ENCODE data around the gene LAMA2.
A peak's percentile ranks its signal among the peaks of the same experiment; 100 is the strongest.

The LAMA2 gene

GRCh38 chr6:129385117-129385516 is 502.2 kb downstream of the LAMA2 start:
- DNase-seq, result no peak

DNA sequence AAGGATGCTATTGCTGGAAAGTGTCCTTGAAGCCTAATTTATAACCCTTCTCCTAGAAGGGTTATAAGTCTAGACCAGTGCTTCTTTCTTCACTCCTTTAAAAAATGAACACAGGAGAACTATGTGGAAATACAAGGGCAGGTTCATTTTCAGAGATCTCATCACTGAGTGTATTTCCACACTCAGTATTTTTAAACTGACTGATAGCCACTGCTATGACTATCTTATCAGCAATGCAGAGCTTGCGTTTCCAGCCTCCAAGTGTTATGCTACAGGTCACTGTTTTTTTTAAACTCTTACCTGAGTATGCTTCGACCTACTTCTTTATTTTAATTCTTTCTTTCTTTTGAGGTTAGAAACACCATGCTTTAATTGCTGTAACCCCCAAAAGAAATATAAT is 508.0 kb downstream of the LAMA2 start:
- DNase-seq, result no peak

GRCh38 chr6:129393654-129394053 is 510.7 kb downstream of the LAMA2 start:
- no peak for DNase-seq

DNA sequence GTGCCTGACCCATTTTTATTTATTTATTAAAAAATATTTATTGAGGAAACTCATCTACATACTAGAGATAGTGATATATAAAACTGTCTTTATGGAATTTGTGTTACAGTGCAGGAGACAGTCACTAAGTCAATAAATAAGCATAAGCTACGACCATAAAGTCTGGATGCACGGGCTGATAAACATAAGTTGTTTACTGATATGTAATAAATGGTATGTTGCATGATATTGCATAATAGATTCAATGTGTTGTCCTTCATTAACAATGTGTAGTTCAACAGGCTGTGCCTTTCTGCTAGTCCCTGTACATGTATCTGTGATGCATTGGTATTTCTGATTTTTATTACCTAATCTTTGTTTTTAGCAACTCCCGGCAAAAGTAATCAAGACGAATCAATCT is 515.8 kb downstream of the LAMA2 start:
- no peak for DNase-seq

DNA sequence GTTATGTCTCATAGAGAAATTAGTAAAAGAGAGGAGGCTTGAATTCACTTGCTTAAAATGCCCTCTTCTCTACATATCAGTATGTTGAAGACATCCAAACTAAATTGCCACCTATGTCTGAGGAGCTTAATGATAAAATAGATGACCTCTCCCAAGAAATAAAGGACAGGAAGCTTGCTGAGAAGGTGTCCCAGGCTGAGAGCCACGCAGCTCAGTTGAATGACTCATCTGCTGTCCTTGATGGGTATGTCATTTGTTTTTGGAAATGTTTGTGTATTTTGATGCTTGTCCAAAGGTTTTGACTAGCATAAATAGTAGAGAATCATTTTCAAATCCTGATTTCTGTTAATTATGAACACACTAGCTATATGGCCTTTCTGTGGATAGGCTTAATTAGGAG is 519.3 kb downstream of the LAMA2 start:
- no peak for DNase-seq

GRCh38 chr6:129411092-129411491 is 528.2 kb downstream of the LAMA2 start:
- DNase-seq, result no peak

- no peak for DNase-seq
These were observed 533.5 kb downstream of the LAMA2 start for GRCh38 chr6:129416337-129416990.

- DNase-seq, result no peak
These were observed 534.6 kb downstream of the LAMA2 start for GRCh38 chr6:129417416-129418086.

DNA sequence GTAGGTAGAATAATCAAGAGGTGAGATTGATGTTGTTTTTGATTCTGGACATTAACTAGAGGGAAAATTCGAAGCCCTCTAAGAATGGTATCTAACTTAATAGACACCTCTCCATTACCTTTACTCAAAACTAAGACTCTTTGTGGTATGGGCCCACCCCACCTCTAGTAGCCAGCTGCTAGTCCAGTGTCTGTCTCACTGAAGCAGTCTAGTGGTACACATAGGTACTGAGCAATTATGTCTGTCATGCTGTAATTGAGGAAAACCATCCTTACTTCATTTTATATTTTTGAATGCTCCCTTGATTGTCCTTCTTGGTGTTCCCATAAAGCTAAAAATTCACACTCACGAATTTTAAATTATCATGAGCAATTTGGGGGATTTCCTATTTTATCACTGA is 536.4 kb downstream of the LAMA2 start:
- DNase-seq, result no peak

DNA sequence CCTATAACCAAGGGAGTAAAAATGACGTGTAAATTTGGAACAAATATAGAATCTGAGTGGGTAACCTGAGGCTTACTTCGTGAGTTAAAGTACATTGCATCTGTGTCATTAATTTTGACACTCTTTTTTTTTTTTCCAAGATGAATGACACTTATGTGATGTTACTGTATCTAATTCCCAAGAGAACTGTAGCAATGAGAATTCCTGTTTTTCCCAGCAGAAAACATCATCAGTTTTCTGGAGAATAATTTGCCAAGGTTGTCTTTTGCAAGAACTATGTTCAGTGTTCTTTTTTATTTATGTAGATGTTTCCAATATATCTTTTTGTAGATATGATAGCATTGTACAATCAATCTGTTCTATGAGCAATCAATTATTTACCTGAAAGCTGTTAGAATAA is 543.4 kb downstream of the LAMA2 start:
- DNase-seq, result no peak

DNA sequence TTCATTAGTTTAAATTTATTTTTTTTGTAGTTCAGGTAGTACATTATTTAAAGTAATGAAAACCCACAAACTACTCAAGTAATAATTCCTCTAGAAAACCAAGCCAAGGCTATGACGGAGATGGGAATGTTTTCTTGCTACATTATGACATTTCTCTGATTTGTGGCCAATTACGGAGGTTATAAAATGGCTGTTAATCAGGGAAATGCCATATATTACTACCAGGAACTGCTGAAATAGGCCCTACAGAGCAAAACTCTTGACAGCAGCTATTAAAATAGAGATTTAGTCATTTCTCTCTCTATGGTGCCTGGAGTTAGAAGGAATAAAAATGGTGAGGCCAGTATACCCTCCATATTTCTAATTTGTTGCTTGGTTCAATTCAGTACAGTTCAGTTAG is 547.0 kb downstream of the LAMA2 start:
- DNase-seq, result no peak

- DNase-seq, result no peak
These were observed 549.8 kb downstream of the LAMA2 start for GRCh38 chr6:129432738-129433137.

DNA sequence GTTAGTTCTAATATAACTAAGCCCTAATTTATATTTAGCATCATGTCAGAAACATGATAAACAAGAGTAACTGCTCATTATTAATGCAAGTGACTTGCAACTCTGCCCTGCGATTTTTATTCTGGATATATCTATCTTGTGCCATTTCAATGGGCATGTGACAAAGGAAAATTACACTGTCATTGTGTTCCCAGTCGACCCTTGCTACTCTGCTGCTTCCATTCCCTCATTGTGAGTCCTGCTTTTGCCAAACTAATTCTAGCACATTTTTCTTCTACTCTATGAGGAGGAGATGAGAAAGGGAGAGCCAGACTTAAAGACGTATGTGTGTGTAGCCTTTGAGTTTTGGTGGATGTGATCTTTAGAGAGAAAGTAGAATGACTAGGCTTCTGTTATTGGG is 551.2 kb downstream of the LAMA2 start:
- DNase-seq, result no peak

DNA sequence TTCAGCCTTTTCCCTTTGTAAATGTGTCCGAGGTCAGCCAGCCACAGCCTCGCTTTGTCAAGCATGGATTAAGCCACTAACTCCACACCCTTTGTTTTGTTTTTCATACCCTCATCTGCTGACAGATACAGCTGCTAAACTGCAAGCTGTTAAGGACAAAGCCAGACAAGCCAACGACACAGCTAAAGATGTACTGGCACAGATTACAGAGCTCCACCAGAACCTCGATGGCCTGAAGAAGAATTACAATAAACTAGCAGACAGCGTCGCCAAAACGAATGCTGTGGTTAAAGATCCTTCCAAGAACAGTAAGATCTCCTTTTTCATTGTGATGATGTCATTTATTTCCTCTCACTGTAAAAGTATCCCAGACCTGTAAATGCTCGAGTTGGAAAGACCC is 557.8 kb downstream of the LAMA2 start:
- no peak for DNase-seq

DNA sequence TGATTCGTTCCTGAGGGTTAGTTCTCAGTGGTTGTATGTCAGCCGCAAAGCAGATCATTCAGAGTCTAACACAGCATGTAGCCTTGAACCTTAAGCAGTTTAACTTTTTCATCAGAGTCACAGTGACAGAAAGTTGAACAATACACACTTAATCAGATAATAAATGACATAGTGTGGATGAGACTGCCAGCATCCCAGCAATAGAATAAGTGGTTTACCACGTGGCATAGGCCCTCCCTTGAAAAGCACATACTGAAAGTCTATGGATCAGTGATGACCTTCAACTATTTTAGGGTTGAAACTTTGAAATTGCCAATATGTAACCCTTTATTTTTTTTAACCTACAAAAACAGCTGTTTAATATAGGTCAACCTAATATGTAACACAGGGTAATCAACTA is 561.7 kb downstream of the LAMA2 start:
- DNase-seq, result no peak

GRCh38 chr6:129446272-129447197 is 563.6 kb downstream of the LAMA2 start:
- DNase-seq, result peak; percentile 33

- no peak for DNase-seq
These were observed 564.2 kb downstream of the LAMA2 start for GRCh38 chr6:129447198-129447565.

DNA sequence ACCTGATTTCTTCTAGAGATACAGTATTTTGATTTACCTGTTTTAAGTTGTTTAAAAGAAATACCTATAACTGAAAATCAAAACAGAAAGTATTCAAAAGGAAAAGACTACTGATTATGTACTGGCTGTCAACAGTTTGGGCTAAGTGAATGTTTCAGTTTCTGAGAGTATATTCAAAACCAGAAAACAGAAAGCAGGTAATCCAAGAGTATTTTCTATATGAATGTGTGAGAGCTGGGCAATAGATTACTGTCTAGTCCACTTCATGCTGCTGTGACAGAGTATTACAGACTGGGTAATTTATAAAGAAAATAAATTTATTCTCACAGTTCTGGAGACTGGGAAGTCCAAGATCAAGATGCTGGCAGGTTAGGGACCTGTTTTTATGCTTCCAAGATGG is 566.0 kb downstream of the LAMA2 start:
- DNase-seq, result no peak

DNA sequence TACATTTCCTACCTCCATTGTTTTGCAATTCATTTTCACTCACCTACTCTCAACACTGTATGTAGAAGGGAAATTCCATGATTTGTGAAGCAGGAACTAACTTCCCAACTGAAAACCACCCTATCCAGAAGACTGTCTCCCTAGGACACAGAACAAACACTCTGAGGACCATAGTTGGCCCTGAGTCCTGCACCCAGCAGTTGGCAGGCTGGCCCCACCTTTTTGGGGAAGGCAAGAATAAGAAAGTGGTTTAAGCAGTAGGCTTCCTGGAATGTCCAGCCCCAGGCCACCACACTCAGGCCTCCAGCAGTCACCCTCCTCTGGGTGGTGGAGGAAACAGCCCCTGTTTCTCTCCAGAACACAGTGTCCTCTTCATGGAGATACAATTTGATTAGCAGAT is 568.2 kb downstream of the LAMA2 start:
- DNase-seq, result no peak

- DNase-seq, result no peak
These were observed 570.1 kb downstream of the LAMA2 start for GRCh38 chr6:129453073-129453472.

DNA sequence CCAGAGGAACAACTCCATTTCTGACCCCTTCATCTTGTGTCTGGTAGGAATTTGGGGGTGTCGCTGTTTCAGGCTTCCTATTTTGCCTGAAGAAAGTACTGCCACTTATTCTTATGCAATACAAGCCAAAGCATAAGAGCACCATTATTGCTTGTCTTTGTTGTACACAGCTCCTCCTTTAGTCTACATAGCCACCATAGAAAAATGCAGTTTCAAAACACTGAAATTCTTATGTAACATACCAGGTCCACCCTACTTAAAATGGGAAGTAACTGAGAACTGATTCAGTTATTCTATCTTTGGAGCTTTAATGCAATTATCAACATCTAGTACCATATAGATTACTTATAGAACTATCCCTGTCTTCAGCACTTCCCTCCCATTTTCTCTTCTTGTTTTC is 571.5 kb downstream of the LAMA2 start:
- DNase-seq, result no peak

GRCh38 chr6:129455126-129455769 is 572.3 kb downstream of the LAMA2 start:
- DNase-seq, result no peak

- no peak for DNase-seq
These were observed 577.3 kb downstream of the LAMA2 start for GRCh38 chr6:129460221-129460620.

Data from CD4-positive, alpha-beta T cell treated with Interleukin-6 for 4 hours (primary cell).